Esophagus muscularis mucosa (tissue), 4 donors: Measurements from ENCODE around the gene MAP4K4.

Experiments used
- CTCF ChIP-seq, 3 experiments: fragments of 200-600 bp in 2 of 3; fragments of 450-650 bp in 1 of 3; sonication (generic) in 2 of 3; IDR thresholded peaks; one replicate each; pipeline ENCODE4 v1.5.1; 2017 to 2019; ENCODE audit warnings: antibody characterized with exemption in 3 of 3, mild to moderate bottlenecking in 2 of 3, moderate library complexity in 1 of 3
- EP300 ChIP-seq: sonication (generic); formaldehyde crosslinking; IDR thresholded peaks from one replicate; pipeline ENCODE4 v1.6.1; 2017; ENCODE audit warnings: antibody characterized with exemption
- POLR2A ChIP-seq: fragments of 450-650 bp; IDR thresholded peaks from one replicate; pipeline ENCODE4 v1.6.1; 2017; ENCODE audit warnings: antibody characterized with exemption, moderate library complexity, mild to moderate bottlenecking, low read depth
- POLR2AphosphoS5 ChIP-seq, 2 donors: sonication (generic); formaldehyde crosslinking; IDR thresholded peaks; one replicate each; pipeline ENCODE4 v1.6.1; 2017; ENCODE audit warnings: antibody characterized with exemption in 2 of 2

- no peak for TF ChIP-seq POLR2A
- TF ChIP-seq CTCF (IDR thresholded peaks at IDR 0.05): no peak
- no peak for TF ChIP-seq POLR2AphosphoS5 (IDR thresholded peaks at IDR 0.05)
- no peak for TF ChIP-seq EP300
Measured at GRCh38 chr2:101753720-101754490, 56.4 kb downstream of the MAP4K4 start.
